GM12873 (cell line): ENCODE data around the gene FDX2.

ENCODE experiments used
- CTCF ChIP-seq: IDR thresholded peaks from 2 replicates; pipeline ENCODE4 v1.5.1; 2012; ENCODE audit warnings: low read depth, mild to moderate bottlenecking, moderate library complexity, low read length, control low read depth; ENCODE audit not compliant: insufficient read depth; ENCODE audit errors: missing control alignments

The FDX2 gene

DNA sequence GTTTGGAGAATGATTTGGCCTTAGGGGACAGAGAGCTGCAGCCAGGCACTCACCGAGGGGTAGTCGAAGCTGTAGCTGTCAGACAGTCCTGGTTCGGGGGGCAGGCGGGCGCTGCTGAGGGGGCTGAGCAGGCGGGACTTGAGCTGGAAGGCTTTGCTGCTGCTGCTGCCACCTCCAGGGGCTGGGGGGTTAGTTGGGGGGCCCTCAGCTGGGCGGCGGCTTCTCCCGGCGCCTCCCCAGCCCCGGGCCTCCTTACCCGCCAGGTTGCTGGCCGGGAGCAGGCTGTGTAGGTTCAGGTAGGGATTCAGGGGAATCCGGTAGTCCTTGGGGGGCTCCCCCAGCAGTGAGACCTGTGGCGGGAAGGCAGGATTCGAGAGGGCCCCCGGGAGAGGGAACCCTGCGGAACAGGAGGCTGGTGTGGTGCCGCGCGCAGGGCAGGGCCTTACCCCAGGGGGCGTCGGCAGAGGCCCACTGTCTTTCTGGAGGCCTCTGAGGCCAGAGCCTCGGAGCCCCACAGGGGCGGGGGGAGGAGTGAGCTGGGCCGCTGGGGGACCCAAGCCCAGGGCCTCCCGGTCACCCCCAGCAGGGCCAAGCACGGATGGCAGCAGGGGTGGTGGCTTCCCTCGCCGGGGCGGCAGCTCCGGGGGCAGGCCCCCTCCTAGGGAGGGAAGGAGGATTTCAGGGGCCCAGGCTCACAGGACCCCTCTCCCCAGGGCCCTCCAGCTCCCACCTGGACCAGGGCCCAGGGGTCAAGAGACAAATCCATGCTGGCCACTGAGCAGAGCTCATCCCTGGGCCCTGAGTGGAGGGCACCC is 5.0 kb upstream of the FDX2 start:
- TF ChIP-seq CTCF: no peak

- TF ChIP-seq CTCF: no peak
These were observed 3.2 kb upstream of the FDX2 start for GRCh38 chr19:10318807-10319682.

DNA sequence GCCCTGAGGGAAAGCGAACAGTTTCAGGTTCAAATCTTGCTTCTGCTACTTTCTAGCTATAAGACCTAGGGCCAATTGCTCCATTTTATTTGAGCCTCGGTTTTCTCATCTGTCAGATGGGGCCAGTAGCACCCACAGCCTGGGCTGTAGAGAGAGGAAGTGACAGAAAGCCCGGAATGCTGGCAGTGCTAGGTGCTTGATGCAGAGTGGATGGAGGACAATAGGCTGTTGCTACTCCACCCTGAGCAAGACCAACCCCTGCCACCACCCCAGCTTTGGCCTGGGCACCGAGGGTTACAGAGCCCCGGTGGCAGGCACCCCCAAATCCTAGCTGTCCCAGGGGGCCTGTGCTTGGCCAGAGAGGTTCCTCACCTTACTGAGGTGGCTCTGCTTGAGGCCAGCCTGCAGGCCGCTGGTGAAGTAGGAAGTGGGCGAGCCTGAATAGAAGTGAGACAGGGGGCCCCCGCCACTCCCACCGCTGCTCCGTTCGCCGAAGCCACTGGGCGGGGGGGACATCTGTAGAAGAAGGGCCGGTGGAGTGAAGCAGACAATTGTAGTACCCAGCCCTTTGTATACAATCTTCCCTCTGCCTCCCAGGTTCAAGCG is 2.1 kb upstream of the FDX2 start:
- TF ChIP-seq CTCF: no peak

DNA sequence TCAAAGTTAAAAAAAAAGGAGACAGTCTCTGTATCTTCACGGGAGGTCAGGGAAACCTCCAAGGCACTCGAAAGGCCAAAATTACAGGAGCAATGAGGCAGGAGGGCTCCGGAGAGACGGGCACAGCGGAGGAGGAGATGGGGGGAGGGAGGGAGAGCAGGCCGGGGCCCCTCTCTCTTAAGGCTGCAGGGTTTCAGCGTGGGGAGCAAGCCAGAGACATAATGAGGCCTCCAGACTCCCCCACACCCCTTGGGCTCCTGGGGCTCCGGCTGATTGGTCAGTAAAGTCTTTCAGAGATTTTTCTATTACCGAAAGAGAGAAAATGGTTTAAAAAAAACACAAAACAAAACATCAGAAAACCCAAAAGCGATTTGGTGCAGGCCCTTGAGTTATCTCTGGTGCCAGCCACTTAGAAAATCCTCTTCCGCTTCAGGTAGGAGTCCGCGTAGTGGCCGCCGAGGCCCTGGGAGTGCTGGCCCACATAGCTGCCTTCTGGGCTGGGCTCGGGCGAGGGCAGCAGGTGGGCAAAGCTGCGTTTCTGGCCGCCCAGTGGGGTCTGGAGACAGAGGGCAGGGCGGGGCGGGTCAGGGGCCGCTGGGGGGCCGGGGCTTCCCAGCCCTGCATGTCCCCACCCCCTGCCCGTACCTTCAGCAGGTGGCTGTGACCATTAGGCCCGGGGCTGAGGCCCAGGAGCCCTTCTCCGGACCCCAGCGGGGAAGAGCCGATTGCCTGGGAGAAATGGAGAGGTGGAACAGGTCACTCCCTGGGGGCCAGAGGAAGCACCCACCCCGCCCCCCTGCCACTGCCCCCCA is 1.4 kb upstream of the FDX2 start:
- no peak for TF ChIP-seq CTCF

GRCh38 chr19:10316229-10317044 is 622 bp upstream of the FDX2 start:
- TF ChIP-seq CTCF: no peak

DNA sequence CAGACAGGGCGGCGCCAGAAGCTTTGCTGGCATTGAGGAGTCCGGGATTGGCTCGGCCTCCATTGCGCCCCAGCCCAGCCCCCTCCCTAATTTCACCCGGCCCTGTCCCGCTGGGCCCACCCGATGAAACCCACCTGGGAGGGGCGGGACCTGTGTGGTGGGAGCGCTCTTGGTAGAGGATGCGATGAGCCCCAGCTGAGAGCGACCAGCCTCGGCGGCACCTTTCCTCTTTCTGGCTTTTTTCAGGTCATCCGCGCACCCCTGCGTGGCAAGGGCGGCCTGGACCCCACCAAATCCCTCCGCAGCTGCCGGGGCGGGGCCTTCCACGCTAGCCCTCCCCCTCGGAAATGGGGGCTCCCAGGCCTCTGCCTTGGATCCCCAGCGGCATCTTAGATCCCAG is 6.4 kb downstream of the FDX2 start, which contains the start of gene ZGLP1:
TSS of gene ZGLP1 (minus strand) at position 393 of the 400 bp plus-strand sequence.
- TF ChIP-seq CTCF: no peak
